H1 (cell line): ENCODE results near the gene LAMC1. TPM values are rescaled to one million over a fixed set of nuclear protein-coding genes. Genes with fewer than 3 reads are reported as not detected.

ENCODE experiments used
- CTCF ChIA-PET: fragments of 300-600 bp; sonication (Branson Sonifier 250); formaldehyde crosslinking; loops from one replicate; lab custom pipeline; 2021; ENCODE audit not compliant: partially characterized antibody; lab: Charles Lee
- POLR2A ChIA-PET: fragments of 300-600 bp; sonication (Branson Sonifier 250); formaldehyde crosslinking; loops from one replicate; lab custom pipeline; 2021; ENCODE audit warnings: inconsistent platforms; ENCODE audit not compliant: partially characterized antibody; lab: Charles Lee
- DNase-seq, 2 experiments: peaks; one replicate each; pipeline versions ENCODE4 v3.0.0 to v3.0.0-alpha.2; 2010 to 2022; ENCODE audit warnings: low spot score in 2 of 2, low read depth in 1 of 2, mixed read lengths in 1 of 2
- FAIRE-seq: peaks from 2 replicates; lab custom pipeline; 2011; peaks lifted over from hg19 to GRCh38; lab: Jason Lieb, UNC
- H2AFZ ChIP-seq: 2 replicates; pipeline ENCODE4 v1.8.1; 2012; ENCODE audit warnings: low read length, inconsistent platforms
- H2AK5ac ChIP-seq: 2 replicates; pipeline ENCODE4 v1.6.1; 2013; ENCODE audit warnings: low read depth, low read length
- H2BK120ac ChIP-seq: replicated peaks from 2 replicates; pipeline ENCODE3; 2013; ENCODE audit warnings: low read depth, low read length, inconsistent platforms
- H2BK12ac ChIP-seq: 2 replicates; pipeline ENCODE4 v1.6.1; 2013; ENCODE audit warnings: low read depth, low read length
- H2BK15ac ChIP-seq: 2 replicates; pipeline ENCODE4 v1.6.1; 2013; ENCODE audit warnings: low read length
- H2BK20ac ChIP-seq: 2 replicates; pipeline ENCODE4 v1.6.1; 2013; ENCODE audit warnings: low read length
- H2BK5ac ChIP-seq: 2 replicates; pipeline ENCODE4 v1.6.1; 2013; ENCODE audit warnings: low read depth, low read length
- H3K14ac ChIP-seq: 2 replicates; pipeline ENCODE4 v1.6.1; 2013; ENCODE audit warnings: inconsistent platforms; ENCODE audit not compliant: insufficient read length
- H3K18ac ChIP-seq: 2 replicates; pipeline ENCODE4 v1.6.1; 2013; ENCODE audit warnings: low read length; ENCODE audit errors: extremely low read depth
- H3K23ac ChIP-seq: 2 replicates; pipeline ENCODE4 v1.6.1; 2013; ENCODE audit warnings: inconsistent platforms; ENCODE audit not compliant: insufficient read length
- H3K23me2 ChIP-seq: 2 replicates; pipeline ENCODE4 v1.6.1; 2013; ENCODE audit warnings: low read depth, low read length
- H3K27ac ChIP-seq: 2 replicates; pipeline ENCODE4 v1.6.1; 2011; ENCODE audit warnings: low read depth, low read length, inconsistent platforms
- H3K27me3 ChIP-seq, 4 experiments: replicated peaks in 1 of 4; 1 replicate in 1 of 4; 2 replicates in 3 of 4; pipeline versions ENCODE4 v1.6.1 to v1.8.1; 2011 to 2013; ENCODE audit warnings: low read length in 3 of 4, mild to moderate bottlenecking in 3 of 4, inconsistent platforms in 2 of 4, mixed read lengths in 2 of 4, moderate library complexity in 1 of 4; ENCODE audit not compliant: control insufficient read depth in 3 of 4, insufficient read depth in 3 of 4; ENCODE audit errors: extremely low read depth in 1 of 4
- H3K36me3 ChIP-seq, 4 experiments: 2 replicates each; pipeline versions ENCODE4 v1.6.1 to v1.8.1; 2011 to 2013; ENCODE audit warnings: mild to moderate bottlenecking in 4 of 4, low read length in 3 of 4, moderate library complexity in 2 of 4, control low read depth in 1 of 4, inconsistent platforms in 1 of 4; ENCODE audit not compliant: insufficient read depth in 4 of 4, control insufficient read depth in 2 of 4
- H3K4ac ChIP-seq: replicated peaks from 2 replicates; pipeline ENCODE3; 2013; ENCODE audit warnings: low read length, low read depth, mixed read lengths, inconsistent platforms; ENCODE audit not compliant: insufficient read length
- H3K4me1 ChIP-seq, 4 experiments: replicated peaks in 1 of 4; 1 replicate in 1 of 4; 2 replicates in 3 of 4; pipeline versions ENCODE4 v1.6.1 to v1.8.1; 2011 to 2013; ENCODE audit warnings: low read length in 3 of 4, inconsistent platforms in 2 of 4, mixed read lengths in 1 of 4; ENCODE audit not compliant: insufficient read depth in 4 of 4, control insufficient read depth in 3 of 4
- H3K4me2 ChIP-seq, 2 experiments: 2 replicates each; pipeline versions ENCODE4 v1.6.1 to v1.8.1; 2011 to 2013; ENCODE audit warnings: low read depth in 2 of 2, low read length in 2 of 2, control low read depth in 1 of 2, inconsistent platforms in 1 of 2, mild to moderate bottlenecking in 1 of 2; ENCODE audit not compliant: insufficient read depth in 1 of 2
- H3K4me3 ChIP-seq, 4 experiments: fragments of 200-600, 300-600 bp in 1 of 4; sonication (generic), shearing (Covaris generic), sonication (Bioruptor Twin) in 1 of 4; 2 replicates each; pipeline versions ENCODE4 v1.5.1 to v1.8.1; 2011 to 2016; ENCODE audit warnings: low read length in 4 of 4, low read depth in 3 of 4, control low read depth in 2 of 4, inconsistent platforms in 2 of 4, mild to moderate bottlenecking in 2 of 4, mixed read lengths in 1 of 4, moderate library complexity in 1 of 4; ENCODE audit not compliant: insufficient read depth in 2 of 4; ENCODE audit errors: extremely low read depth in 1 of 4
- H3K56ac ChIP-seq: replicated peaks from 2 replicates; pipeline ENCODE3; 2013; ENCODE audit warnings: low read depth, mild to moderate bottlenecking, mixed read lengths, low read length, inconsistent platforms; ENCODE audit not compliant: insufficient read length
- H3K79me1 ChIP-seq: 2 replicates; pipeline ENCODE4 v1.6.1; 2013; ENCODE audit warnings: low read depth, low read length, control low read depth
- H3K79me2 ChIP-seq, 2 experiments: 2 replicates each; pipeline versions ENCODE4 v1.6.1 to v1.8.1; 2012 to 2013; ENCODE audit warnings: low read length in 2 of 2, mild to moderate bottlenecking in 2 of 2, inconsistent platforms in 1 of 2; ENCODE audit not compliant: insufficient read depth in 2 of 2, control insufficient read depth in 1 of 2
- H3K9ac ChIP-seq, 4 experiments: replicated peaks in 1 of 4; 1 replicate in 1 of 4; 2 replicates in 3 of 4; pipeline versions ENCODE4 v1.6.1 to v1.8.1; 2011 to 2013; ENCODE audit warnings: low read depth in 3 of 4, low read length in 3 of 4, control low read depth in 2 of 4, mild to moderate bottlenecking in 2 of 4, moderate library complexity in 2 of 4, inconsistent platforms in 1 of 4; ENCODE audit errors: extremely low read depth in 1 of 4
- H3K9me3 ChIP-seq, 2 experiments: 2 replicates each; pipeline versions ENCODE4 v1.6.1 to v1.8.1; 2012 to 2013; ENCODE audit warnings: mild to moderate bottlenecking in 2 of 2, moderate library complexity in 2 of 2, control low read depth in 1 of 2, inconsistent platforms in 1 of 2, low read depth in 1 of 2, low read length in 1 of 2, mixed read lengths in 1 of 2; ENCODE audit not compliant: insufficient read depth in 2 of 2
- H4K20me1 ChIP-seq, 2 experiments: replicated peaks in 1 of 2; 2 replicates each; pipeline versions ENCODE3 to v1.8.1; 2011 to 2013; ENCODE audit warnings: inconsistent platforms in 2 of 2, low read length in 2 of 2, mild to moderate bottlenecking in 1 of 2; ENCODE audit not compliant: insufficient read depth in 2 of 2, control insufficient read depth in 1 of 2
- H4K5ac ChIP-seq: 2 replicates; pipeline ENCODE4 v1.6.1; 2013; ENCODE audit warnings: low read length, low read depth, mixed read lengths, inconsistent platforms; ENCODE audit not compliant: insufficient read length
- H4K8ac ChIP-seq: 2 replicates; pipeline ENCODE4 v1.8.0; 2013; ENCODE audit warnings: mild to moderate bottlenecking, moderate library complexity, low read length, inconsistent platforms; ENCODE audit not compliant: insufficient read depth; ENCODE audit errors: extremely low read depth
- H4K91ac ChIP-seq: replicated peaks from 2 replicates; pipeline ENCODE3; 2013; ENCODE audit warnings: low read length, mixed read lengths, inconsistent platforms; ENCODE audit not compliant: insufficient read length
- ASH2L ChIP-seq: fragments of 200-600, 300-600 bp; sonication (generic); IDR thresholded peaks from one replicate; pipeline ENCODE4 v1.7.1; 2017; ENCODE audit warnings: low read length
- ATF2 ChIP-seq: IDR thresholded peaks from 2 replicates; pipeline ENCODE4 v1.6.1; 2012; ENCODE audit warnings: low read length, inconsistent platforms
- BACH1 ChIP-seq: IDR thresholded peaks from 2 replicates; pipeline ENCODE4 v1.6.1; 2012; ENCODE audit warnings: low read length, improper control_type of control experiment
- CBX5 ChIP-seq: fragments of 300-800, 300-1000 bp; sonication (generic); IDR thresholded peaks from 2 replicates; pipeline ENCODE4 v1.7.1; 2016; ENCODE audit warnings: antibody characterized with exemption, low read length, low read depth
- CEBPB ChIP-seq: IDR thresholded peaks from 2 replicates; pipeline ENCODE4 v1.6.1; 2012; ENCODE audit warnings: low read depth, low read length
- CHD2 ChIP-seq: IDR thresholded peaks from 2 replicates; pipeline ENCODE4 v1.6.1; 2012; ENCODE audit warnings: low read length, improper control_type of control experiment
- JUN ChIP-seq: IDR thresholded peaks from 2 replicates; pipeline ENCODE4 v1.6.1; 2011; ENCODE audit warnings: low read depth, mild to moderate bottlenecking, improper control_type of control experiment, low read length
- KDM1A ChIP-seq: fragments of 200-600, 300-600 bp; sonication (generic); IDR thresholded peaks from 2 replicates; pipeline ENCODE4 v1.7.1; 2016; ENCODE audit warnings: mild to moderate bottlenecking, low read length, borderline replicate concordance
- KDM4A ChIP-seq: IDR thresholded peaks from one replicate; pipeline ENCODE4 v1.7.1; 2012; ENCODE audit warnings: low read depth, mild to moderate bottlenecking, moderate library complexity, low read length, inconsistent platforms; ENCODE audit not compliant: severe bottlenecking
- RNF2 ChIP-seq: fragments of 200-900, 300-1000 bp; sonication (generic); IDR thresholded peaks from 2 replicates; pipeline ENCODE4 v1.7.1; 2016; ENCODE audit warnings: borderline replicate concordance, low read depth, mild to moderate bottlenecking, antibody characterized with exemption, low read length; ENCODE audit not compliant: poor library complexity, severe bottlenecking; ENCODE audit errors: missing control alignments
- TCF12 ChIP-seq: IDR thresholded peaks from 2 replicates; pipeline ENCODE4 v1.6.1; 2011; ENCODE audit warnings: low read depth, mild to moderate bottlenecking, low read length
- TEAD4 ChIP-seq: IDR thresholded peaks from 2 replicates; pipeline ENCODE4 v1.6.1; 2012; ENCODE audit warnings: low read depth, low read length, inconsistent platforms, mixed read lengths
- WGBS, 2 experiments: shearing (Covaris generic) in 1 of 2; methylation state at CpG; one replicate each; pipeline versions ENCODE4 v1.1.6 to v1.1.7; 2013 to 2015; ENCODE audit warnings: low lambda C conversion rate in 2 of 2, mixed read lengths in 2 of 2, inconsistent platforms in 1 of 2, low coverage in 1 of 2, missing lambda C conversion rate in 1 of 2; ENCODE audit not compliant: insufficient replicate concordance in 2 of 2, insufficient coverage in 1 of 2, insufficient read length in 1 of 2; ENCODE audit errors: extremely low coverage in 1 of 2, missing lambda C conversion rate in 1 of 2; 5-methylcytosine and 5-hydroxymethylcytosine counted together
- polyA plus RNA-seq, 7 experiments: library from polyadenylated mRNA; depleted of rRNA in 3 of 7; stranded (reverse) in 5 of 7; unstranded in 2 of 7; fragments of >200 nt in 5 of 7; fragments of 200-250 nt in 2 of 7; gene quantifications; 1 replicate in 5 of 7; 2 replicates in 1 of 7; 4 replicates in 1 of 7; pipeline versions ENCODE4 v1.2.1 to v1.2.3, GENCODE V29; 2011 to 2013; ENCODE audit warnings: missing spikeins in 2 of 7, mixed read lengths in 2 of 7
- total RNA-seq: library from RNA; stranded (reverse); fragmentation: NEBNext Ultra II Directional; extraction: Animal tissue kit (Norgen Biotek cat#: 25700); gene quantifications from 2 replicates; pipeline ENCODE4 v1.2.1, GENCODE V29; 2021

The LAMC1 gene
- total and polyA plus RNA-seq, 2 of the 8 experiments (the other 6 are each of a cell fraction or from before 2014, with no cell fraction given) = 47.6 to 90.3 TPM

GRCh38 chr1:183096894-183097293 lies 73.7 kb downstream of the LAMC1 start:
- Histone ChIP-seq H2BK120ac (peak overlapping the region; percentile 91), H3K4me2 (peak overlapping the region in 1 of 2 experiments; percentile 43; a peak in 2 of 4 replicates), H3K56ac (no peak overlapping the region), H3K9me3 (no peaks in the 10 kb centered on the region), H4K91ac (peak overlapping the region; percentile 39), H4K20me1 (peaks cover 0 to 2% of the 10 kb centered on the region in 2 experiments), H3K9ac (no peak overlapping the region), H3K4me3 (no peak overlapping the region), H2BK15ac (no peak overlapping the region), H2BK5ac (0 out of 2 replicates have a peak overlapping the region, but pooled peaks have one; percentile 17), H3K23me2 (no peaks in the 10 kb centered on the region; the same call in 1 of the 2 replicates), H2AK5ac (peak overlapping the region; percentile 39; the same call in 1 of the 2 replicates), H2BK12ac (peak overlapping the region; percentile 65; the same call in 1 of the 2 replicates), H3K27ac (no peak overlapping the region), H4K8ac (no peak overlapping the region), H3K36me3 (no peaks in the 10 kb centered on the region), H3K14ac (no peak overlapping the region), H2AFZ (no peak overlapping the region), H3K27me3 (no peaks in the 10 kb centered on the region), H2BK20ac (0 out of 2 replicates have a peak overlapping the region, but pooled peaks have one; percentile 40), H3K18ac (peak overlapping the region; percentile 73; the same call in 1 of the 2 replicates), H3K4me1 (peaks cover 7 to 31% (median 22%) of the 10 kb centered on the region in 4 experiments), H3K23ac (no peak overlapping the region), H3K4ac (peak overlapping the region; percentile 1), H4K5ac (no peak overlapping the region), H3K79me1 (peaks cover 4% of the 10 kb centered on the region), H3K79me2 (peaks cover 0 to 34% of the 10 kb centered on the region in 2 experiments; a peak in 2 of 4 replicates)
- FAIRE-seq (no peak), DNase-seq (no peak)
- WGBS, 2 experiments = 63% methylated on average over 3 of the region's 3 CpGs; no CpG with 5 or more reads in 1 of the 2 experiments
- POLR2A ChIA-PET = interaction anchor here (1.3 kb wide), 1 partner anchor 21 kb away, joined by 3 read pairs; no protein-coding TSS in a partner anchor
- CTCF ChIA-PET = no interaction called here
- no peak for TF ChIP-seq TCF12
- no peak for TF ChIP-seq ASH2L
- TF ChIP-seq JUN = no peak
- TF ChIP-seq RNF2 = no peak
- TF ChIP-seq TEAD4 = no peak
- no peak for TF ChIP-seq CBX5
- TF ChIP-seq KDM1A = no peak
- TF ChIP-seq KDM4A = no peak
- TF ChIP-seq CHD2 = no peak
- TF ChIP-seq CEBPB = no peak
- TF ChIP-seq ATF2 = no peak
- TF ChIP-seq BACH1 = no peak
